Heart right ventricle (tissue), 16 donors: ENCODE results near the gene DCAF4. TPM values are rescaled to one million over a fixed set of nuclear protein-coding genes. Genes with fewer than 3 reads are reported as not detected.

Source experiments
- ATAC-seq, 8 donors: fragments of 200-7000 bp; cut with Tn5 transposase; one replicate each; pipeline ENCODE4 v1.9.1; 2020; ENCODE audit warnings: mild to moderate bottlenecking in 8 of 8, moderate library complexity in 8 of 8, moderate number of reproducible peaks in 1 of 8
- DNase-seq, 2 donors: peaks; one replicate each; pipeline ENCODE4 v3.0.0-alpha.2; 2020
- H3K27ac ChIP-seq, 10 donors: fragments of 200-600 bp; sonication (generic) in 2 of 10; one replicate each; pipeline versions ENCODE4 v1.5.0 to v1.8.0; 2020 to 2022; ENCODE audit warnings: mild to moderate bottlenecking in 3 of 10
- H3K27me3 ChIP-seq, 7 donors: fragments of 200-600 bp; one replicate each; pipeline ENCODE4 v1.8.0; 2021 to 2022; ENCODE audit warnings: mild to moderate bottlenecking in 2 of 7
- H3K36me3 ChIP-seq, 9 donors: fragments of 200-600 bp; sonication (generic) in 1 of 9; one replicate each; pipeline versions ENCODE4 v1.5.0 to v1.8.0; 2020 to 2022; ENCODE audit warnings: mild to moderate bottlenecking in 2 of 9
- H3K4me1 ChIP-seq, 9 donors: fragments of 200-600 bp; sonication (generic) in 1 of 9; one replicate each; pipeline versions ENCODE4 v1.5.0 to v1.8.0; 2020 to 2022; ENCODE audit warnings: mild to moderate bottlenecking in 4 of 9
- H3K4me3 ChIP-seq, 10 donors: fragments of 200-600 bp; sonication (generic) in 2 of 10; one replicate each; pipeline versions ENCODE4 v1.5.0 to v1.8.0; 2020 to 2022; ENCODE audit warnings: mild to moderate bottlenecking in 7 of 10, moderate library complexity in 2 of 10
- H3K9me3 ChIP-seq, 11 donors: fragments of 200-600 bp in 10 of 11; sonication (generic) in 2 of 11; one replicate each; pipeline versions ENCODE4 v1.5.0 to v1.8.0; 2013 to 2022; ENCODE audit warnings: mild to moderate bottlenecking in 2 of 11, control low read depth in 1 of 11, moderate library complexity in 1 of 11
- CTCF ChIP-seq, 9 donors: fragments of 200-600 bp; sonication (generic) in 2 of 9; IDR thresholded peaks; one replicate each; pipeline versions ENCODE4 v1.5.0 to v1.8.0; 2021 to 2022; ENCODE audit warnings: antibody characterized with exemption in 9 of 9, mild to moderate bottlenecking in 5 of 9, moderate library complexity in 1 of 9
- WGBS, 2 donors: extraction: QIAGEN DNeasy Blood & Tissue Kit; methylation state at CpG; one replicate each; pipeline ENCODE4 v1.1.7; 2013; ENCODE audit warnings: inconsistent platforms in 1 of 2; 5-methylcytosine and 5-hydroxymethylcytosine counted together
- intact Hi-C, 10 donors: fragments of 100-400 bp; cut with DNase I; formaldehyde crosslinking; loops; one replicate each; pipeline versions ENCODE4 v1.11.1 to v1.14.2; 2022
- polyA plus RNA-seq, 2 donors: library from polyadenylated mRNA; stranded (reverse); fragments of 200-250 nt; gene quantifications; one replicate each; pipeline ENCODE4 v1.2.3, GENCODE V29; 2013
- total RNA-seq, 10 donors: library from RNA; stranded (reverse); fragmentation: NEBNext Ultra II Directional in 3 of 10; extraction: Animal tissue kit (Norgen Biotek cat#: 25700) in 3 of 10; gene quantifications; one replicate each; pipeline versions ENCODE4 v1.2.1 to v1.2.4, GENCODE V29; 2021 to 2023
- donor health status: Arrhythmogenic right ventricular cardiomyopathy.
- donor health status: ischemic (EF 13 %, LVEDD 7.1; RV severe dilation, severe dysfunction).
- donor health status: healthy with polysubstance abuse.
- donor health status: DM: no; HTN: yes; CAD: no.
- donor health status: DM: no; HTN: no; CAD: no.
- donor health status: ischemic (EF 25% LVEDD 6.9; RV normal size, moderate dysfunction).
- donor health status: ischemic (EF 25% LVEDD 5.7; RV mildly dilated, moderate dysfunction).
- donor health status: healthy.
- donor health status: DM: yes; HTN: yes; CAD: no.
- donor health status: Ischemic cardiomyopathy.
- donor health status: ischemic (EF 35%, LVEDD 5.7; RV mildly dilated, moderate dysfunction).
- donor health status: nonischemic (EF 11% LVEDD 7.7; RV severe dilation, severe dysfunction).
- donor health status: DM: yes; HTN: yes; CAD: no.
- donor health status: PGD.
- donor health status: ischemic (EF 29% LVEDD 5.4; RV normal size, mild dysfunction).
- donor health status: nonischemic (EF 23%, LVEDD 6.1; RV moderate dilation, normal function).

Gene DCAF4
- total and polyA plus RNA-seq, 12 donors: 2.2 to 8.9 (median 6.4) TPM

- no peak for TF ChIP-seq CTCF (IDR thresholded peaks at IDR 0.05)
- DNase-seq: no peak
- Histone ChIP-seq H3K4me3 (no peak overlapping the region), H3K27me3 (no peaks in the 10 kb centered on the region), H3K9me3 (no peaks in the 10 kb centered on the region), H3K27ac (no peak overlapping the region), H3K36me3 (peaks cover 0 to 69% (median 16%) of the 10 kb centered on the region in 9 donors), H3K4me1 (no peaks in the 10 kb centered on the region)
- WGBS, 2 donors: 48 to 60% methylated on average over 13 of the region's 13 CpGs
- ATAC-seq: peak in 4 of 8 donors; percentile 19 to 41 (median 33)
- intact Hi-C loops: loop anchor here in 1 of 10 donors (10.0 kb wide), 1 partner anchor 425 kb away; no protein-coding TSS in a partner anchor
These were observed 13.4 kb downstream of the DCAF4 start for GRCh38 chr14:72939630-72940029.

GRCh38 chr14:72941286-72941985 lies 15.2 kb downstream of the DCAF4 start:
- Histone ChIP-seq H3K4me1 (no peaks in the 10 kb centered on the region), H3K4me3 (no peak overlapping the region), H3K9me3 (no peaks in the 10 kb centered on the region), H3K27me3 (no peaks in the 10 kb centered on the region), H3K27ac (no peak overlapping the region), H3K36me3 (peaks cover 0 to 84% (median 16%) of the 10 kb centered on the region in 9 donors)
- 78 to 82% methylated on average over 12 of the region's 12 CpGs for WGBS, 2 donors
- ATAC-seq (no peak), DNase-seq (no peak)
- intact Hi-C loops: loop anchor here in 1 of 10 donors (10.0 kb wide), 1 partner anchor 427 kb away; no protein-coding TSS in a partner anchor
- no peak for TF ChIP-seq CTCF (IDR thresholded peaks at IDR 0.05)

GRCh38 chr14:72942934-72943333 lies 16.7 kb downstream of the DCAF4 start:
- Histone ChIP-seq H3K27ac (no peak overlapping the region), H3K4me3 (no peak overlapping the region), H3K9me3 (no peaks in the 10 kb centered on the region), H3K4me1 (no peaks in the 10 kb centered on the region), H3K27me3 (no peaks in the 10 kb centered on the region), H3K36me3 (peaks cover 0 to 94% (median 16%) of the 10 kb centered on the region in 9 donors)
- ATAC-seq: no peak
- 90 to 91% methylated on average over 14 of the region's 14 CpGs for WGBS, 2 donors
- intact Hi-C loops: loop anchor here in 1 of 10 donors (10.0 kb wide), 1 partner anchor 428 kb away; no protein-coding TSS in a partner anchor
- TF ChIP-seq CTCF (IDR thresholded peaks at IDR 0.05): no peak
- DNase-seq: no peak

- no peaks in the 10 kb centered on the region for H3K4me1 ChIP-seq
- no peak for TF ChIP-seq CTCF (IDR thresholded peaks at IDR 0.05)
- no peaks in the 10 kb centered on the region for H3K9me3 ChIP-seq
- no peak for DNase-seq
- H3K27me3 ChIP-seq: no peaks in the 10 kb centered on the region
- intact Hi-C loops: loop anchor here in 1 of 10 donors (10.0 kb wide), 1 partner anchor 429 kb away; no protein-coding TSS in a partner anchor
- no peak overlapping the region for H3K27ac ChIP-seq
- no peak for ATAC-seq
- WGBS, 2 donors: 94 to 95% methylated on average over 13 of the region's 13 CpGs
- H3K4me3 ChIP-seq: no peak overlapping the region
- peaks cover 0 to 86% (median 16%) of the 10 kb centered on the region in 9 donors for H3K36me3 ChIP-seq
These were observed 17.7 kb downstream of the DCAF4 start for GRCh38 chr14:72943876-72944430.
